ENCODE measurements around the gene DNAJC28. TPM values are rescaled to one million over a fixed set of nuclear protein-coding genes. Genes with fewer than 3 reads are reported as not detected.
"Not testable (repeated sequence)": the region's sequence is repeated elsewhere in the genome, so short reads cannot be mapped to it uniquely, and the experiment has no call there.

Gene DNAJC28
- total RNA-seq, 4 donors from 2014 or later, result 0.67 to 4.1 (median 2.7) TPM

GRCh38 chr21:33455686-33456446 is 35.6 kb downstream of the DNAJC28 start:
- ATAC-seq, result no peak
- H3K27me3 ChIP-seq, result no peaks in the 10 kb centered on the region
- no peaks in the 10 kb centered on the region for H3K4me1 ChIP-seq
- TF ChIP-seq POLR2AphosphoS5 (IDR thresholded peaks at IDR 0.05), result no peak
- no peak for TF ChIP-seq POLR2A (IDR thresholded peaks at IDR 0.05)
- TF ChIP-seq EP300 (IDR thresholded peaks at IDR 0.05), result no peak
- no peak for TF ChIP-seq CTCF (IDR thresholded peaks at IDR 0.05)
- 80 to 85% methylated on average over 6 of the region's 6 CpGs for WGBS, 2 donors (ENCODE audit: low coverage in 1 of 2)
- no peaks in the 10 kb centered on the region for H3K9me3 ChIP-seq
- no peak overlapping the region for H3K27ac ChIP-seq
- H3K36me3 ChIP-seq, result peaks cover 0 to 89% of the 10 kb centered on the region in 2 donors
- no peak overlapping the region for H3K4me3 ChIP-seq

GRCh38 chr21:33452362-33452761 is 39.2 kb downstream of the DNAJC28 start:
- Histone ChIP-seq H3K9me3 (no peaks in the 10 kb centered on the region), H3K4me1 (no peaks in the 10 kb centered on the region), H3K27ac (no peak overlapping the region), H3K36me3 (peaks cover 0 to 90% of the 10 kb centered on the region in 2 donors), H3K4me3 (no peak overlapping the region), H3K27me3 (no peaks in the 10 kb centered on the region)
- ATAC-seq, result no peak
- 80 to 94% methylated on average over 2 of the region's 3 CpGs for WGBS, 2 donors (ENCODE audit: low coverage in 1 of 2)
- TF ChIP-seq POLR2A (IDR thresholded peaks at IDR 0.05) (no peak), CTCF (IDR thresholded peaks at IDR 0.05) (no peak), POLR2AphosphoS5 (IDR thresholded peaks at IDR 0.05) (no peak), EP300 (IDR thresholded peaks at IDR 0.05) (no peak)

GRCh38 chr21:33451634-33452071 is 39.9 kb downstream of the DNAJC28 start:
- ATAC-seq, result no peak
- no peak overlapping the region for H3K27ac ChIP-seq
- H3K27me3 ChIP-seq, result no peaks in the 10 kb centered on the region
- H3K36me3 ChIP-seq, result peaks cover 0 to 90% of the 10 kb centered on the region in 2 donors
- H3K9me3 ChIP-seq, result no peaks in the 10 kb centered on the region
- H3K4me3 ChIP-seq, result no peak overlapping the region
- 67 to 70% methylated on average over 1 of the region's 1 CpG for whole genome bisulfite sequencing, 2 donors (ENCODE audit: low coverage in 1 of 2)
- no peaks in the 10 kb centered on the region for H3K4me1 ChIP-seq
- TF ChIP-seq POLR2AphosphoS5 (IDR thresholded peaks at IDR 0.05) (no peak), EP300 (IDR thresholded peaks at IDR 0.05) (no peak), CTCF (IDR thresholded peaks at IDR 0.05) (no peak), POLR2A (IDR thresholded peaks at IDR 0.05) (no peak)

- Histone ChIP-seq H3K27me3 (no peaks in the 10 kb centered on the region), H3K4me3 (no peak overlapping the region), H3K36me3 (peaks cover 0 to 73% of the 10 kb centered on the region in 2 donors), H3K9me3 (no peaks in the 10 kb centered on the region), H3K27ac (no peak overlapping the region), H3K4me1 (peaks cover 0 to 10% (median 0%) of the 10 kb centered on the region in 3 donors)
- no peak for TF ChIP-seq POLR2A (IDR thresholded peaks at IDR 0.05)
- TF ChIP-seq CTCF (IDR thresholded peaks at IDR 0.05), result no peak
- no peak for TF ChIP-seq POLR2AphosphoS5 (IDR thresholded peaks at IDR 0.05)
- no peak for TF ChIP-seq EP300 (IDR thresholded peaks at IDR 0.05)
- no peak for ATAC-seq
- WGBS, 2 donors (ENCODE audit: low coverage in 1 of 2), result 86 to 92% methylated on average over 4 of the region's 4 CpGs
Measured at GRCh38 chr21:33449616-33450015, 41.9 kb downstream of the DNAJC28 start.

- 89 to 100% methylated on average over 1 to 6 of the region's 6 CpGs for WGBS, 2 donors (ENCODE audit: low coverage in 1 of 2)
- not testable (repeated sequence) for H3K9me3 ChIP-seq, H3K27ac ChIP-seq, H3K27me3 ChIP-seq, ATAC-seq, H3K4me3 ChIP-seq
- Histone ChIP-seq H3K4me1 (peaks cover 0 to 25% (median 6%) of the 10 kb centered on the region in 3 donors), H3K36me3 (peaks cover 0 to 64% of the 10 kb centered on the region in 2 donors)
Measured at GRCh38 chr21:33446620-33447019, 44.9 kb downstream of the DNAJC28 start.
